ENCODE results near the gene PRSS50. TPM values are rescaled to one million over a fixed set of nuclear protein-coding genes. Genes with fewer than 3 reads are reported as not detected.
A peak's percentile ranks its signal among the peaks of the same experiment; 100 is the strongest.

Gene PRSS50
- total RNA-seq, 2 donors from 2014 or later = not detected

DNA sequence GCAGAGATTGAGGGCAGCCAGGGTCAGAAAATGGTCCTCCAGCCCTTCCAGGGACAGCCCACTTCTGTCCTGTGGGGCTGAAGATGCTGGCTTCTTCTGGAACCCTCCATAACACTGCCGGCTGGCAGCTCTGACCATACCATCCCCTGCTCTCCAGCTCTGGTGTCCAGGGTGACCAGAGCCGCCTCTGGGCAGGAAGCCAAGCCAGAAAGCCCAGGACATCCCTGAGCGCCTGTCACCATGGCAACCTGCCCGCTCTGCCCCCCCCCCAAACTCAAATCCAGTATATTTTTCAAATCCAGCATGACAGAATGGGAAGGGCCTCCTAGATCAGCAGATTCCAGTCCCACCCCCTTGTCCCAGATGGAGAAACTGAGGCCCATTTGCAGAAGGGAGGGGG, 16.9 kb downstream of the PRSS50 start:
- Mint-ChIP-seq H3K4me1 (peaks cover 26% of the 10 kb centered on the region), H3K27ac (no peak overlapping the region), H3K36me3 (ENCODE audit: low read depth) (no peaks in the 10 kb centered on the region), H3K4me3 (peak overlapping the region; percentile 64), H3K27me3 (no peaks in the 10 kb centered on the region)
- no peak for ATAC-seq
- no peaks in the 10 kb centered on the region for H3K9me3 ChIP-seq (ENCODE audit: control insufficient read depth, low read length, poor library complexity, severe bottlenecking)
- no peak for DNase-seq

GRCh38 chr3:46699676-46700523, 17.8 kb downstream of the PRSS50 start:
- Mint-ChIP-seq H3K27ac (no peak overlapping the region), H3K4me3 (no peak overlapping the region), H3K36me3 (ENCODE audit: low read depth) (no peaks in the 10 kb centered on the region), H3K4me1 (peaks cover 32% of the 10 kb centered on the region), H3K27me3 (no peaks in the 10 kb centered on the region)
- no peaks in the 10 kb centered on the region for H3K9me3 ChIP-seq (ENCODE audit: control insufficient read depth, low read length, poor library complexity, severe bottlenecking)
- DNase-seq (no peak), ATAC-seq (no peak)

GRCh38 chr3:46695962-46696894, 21.4 kb downstream of the PRSS50 start:
- H3K27ac Mint-ChIP-seq = peak overlapping the region; percentile 83
- no peaks in the 10 kb centered on the region for H3K36me3 Mint-ChIP-seq (ENCODE audit: low read depth)
- H3K4me1 Mint-ChIP-seq = peaks cover 42% of the 10 kb centered on the region
- H3K27me3 Mint-ChIP-seq = no peaks in the 10 kb centered on the region
- no peak for ATAC-seq
- DNase-seq = no peak
- H3K4me3 Mint-ChIP-seq = peak overlapping the region; percentile 92
- no peaks in the 10 kb centered on the region for H3K9me3 ChIP-seq (ENCODE audit: control insufficient read depth, low read length, poor library complexity, severe bottlenecking)

GRCh38 chr3:46695177-46695961, 22.3 kb downstream of the PRSS50 start:
- peak overlapping the region; percentile 83 for H3K27ac Mint-ChIP-seq
- H3K27me3 Mint-ChIP-seq = no peaks in the 10 kb centered on the region
- peak in 1 of 3 donors; percentile 24 for DNase-seq
- no peaks in the 10 kb centered on the region for H3K36me3 Mint-ChIP-seq (ENCODE audit: low read depth)
- peaks cover 49% of the 10 kb centered on the region for H3K4me1 Mint-ChIP-seq
- H3K9me3 ChIP-seq (ENCODE audit: control insufficient read depth, low read length, poor library complexity, severe bottlenecking) = no peaks in the 10 kb centered on the region
- peak overlapping the region; percentile 92 for H3K4me3 Mint-ChIP-seq
- ATAC-seq = peak; percentile 30

DNA sequence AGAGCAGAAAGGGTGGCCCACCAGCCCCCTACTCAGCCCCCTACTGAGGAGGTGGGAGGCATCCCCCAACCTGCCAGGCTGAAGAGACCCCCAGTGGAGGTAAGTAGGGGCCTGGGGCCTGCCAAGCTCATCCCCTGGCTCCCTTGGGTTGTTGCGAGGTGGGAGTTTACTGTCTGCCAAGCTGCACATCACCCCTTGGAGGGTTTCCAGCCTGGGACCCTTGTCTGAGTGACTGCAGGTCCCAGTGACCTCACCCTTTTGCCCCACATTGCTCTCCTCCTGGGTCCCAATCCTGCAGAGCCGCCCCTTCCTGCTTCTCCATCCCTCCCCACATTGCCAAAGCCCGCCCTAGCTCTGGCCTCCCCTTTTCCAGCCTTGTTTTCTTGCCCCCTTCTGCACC, 23.1 kb downstream of the PRSS50 start:
- Mint-ChIP-seq H3K4me1 (peaks cover 54% of the 10 kb centered on the region), H3K36me3 (ENCODE audit: low read depth) (no peaks in the 10 kb centered on the region), H3K4me3 (peak overlapping the region; percentile 92), H3K27ac (peak overlapping the region; percentile 83), H3K27me3 (no peaks in the 10 kb centered on the region)
- ATAC-seq (no peak), DNase-seq (no peak)
- H3K9me3 ChIP-seq (ENCODE audit: control insufficient read depth, low read length, poor library complexity, severe bottlenecking) = no peaks in the 10 kb centered on the region

DNA sequence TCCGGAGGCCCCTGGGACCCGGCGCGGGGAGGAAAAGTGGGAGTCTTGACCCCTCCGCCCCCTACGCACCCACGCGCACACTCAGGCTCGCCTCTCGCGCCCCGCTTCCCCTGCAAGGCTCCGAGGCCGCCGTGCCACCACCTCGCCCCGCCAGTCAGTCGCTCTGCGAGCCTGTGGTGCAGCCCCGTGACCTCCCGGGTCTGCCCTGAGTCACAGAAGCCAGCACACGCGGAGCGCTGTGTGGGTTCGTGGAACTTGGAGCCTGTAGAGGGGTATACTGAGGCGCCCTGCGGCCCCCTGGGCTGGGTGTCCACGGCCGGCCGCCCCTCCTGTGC, 23.8 kb downstream of the PRSS50 start:
- H3K27me3 Mint-ChIP-seq = no peaks in the 10 kb centered on the region
- peaks cover 53% of the 10 kb centered on the region for H3K4me1 Mint-ChIP-seq
- H3K4me3 Mint-ChIP-seq = peak overlapping the region; percentile 92
- ATAC-seq (peak; percentile 55), DNase-seq (peak in 1 of 3 donors; percentile 22)
- no peaks in the 10 kb centered on the region for H3K9me3 ChIP-seq (ENCODE audit: control insufficient read depth, low read length, poor library complexity, severe bottlenecking)
- H3K27ac Mint-ChIP-seq = peak overlapping the region; percentile 60
- no peaks in the 10 kb centered on the region for H3K36me3 Mint-ChIP-seq (ENCODE audit: low read depth)

- peak; percentile 85 for ATAC-seq
- Mint-ChIP-seq H3K27me3 (no peaks in the 10 kb centered on the region), H3K36me3 (ENCODE audit: low read depth) (no peaks in the 10 kb centered on the region), H3K27ac (peak within 1 kb of the TSS; percentile 78), H3K4me1 (peaks cover 53% of the 10 kb centered on the region), H3K4me3 (peak within 1 kb of the TSS; percentile 92)
- DNase-seq = peak; percentile 63 to 80 (median 78)
- no peaks in the 10 kb centered on the region for H3K9me3 ChIP-seq (ENCODE audit: control insufficient read depth, low read length, poor library complexity, severe bottlenecking)
Measured at GRCh38 chr3:46693038-46693891, 24.4 kb downstream of the PRSS50 start, which contains the start of gene ALS2CL. TSS of gene ALS2CL (minus strand) at chr3:46693679. CDS start at chr3:46689440, 4,239 bp downstream.

- no peak for DNase-seq
- H3K27me3 Mint-ChIP-seq = no peaks in the 10 kb centered on the region
- no peaks in the 10 kb centered on the region for H3K9me3 ChIP-seq (ENCODE audit: control insufficient read depth, low read length, poor library complexity, severe bottlenecking)
- H3K27ac Mint-ChIP-seq = peak overlapping the region; percentile 78
- peak overlapping the region; percentile 92 for H3K4me3 Mint-ChIP-seq
- no peaks in the 10 kb centered on the region for H3K36me3 Mint-ChIP-seq (ENCODE audit: low read depth)
- H3K4me1 Mint-ChIP-seq = peaks cover 51% of the 10 kb centered on the region
- ATAC-seq = no peak
Measured at GRCh38 chr3:46692566-46692990, 25.1 kb downstream of the PRSS50 start.

DNA sequence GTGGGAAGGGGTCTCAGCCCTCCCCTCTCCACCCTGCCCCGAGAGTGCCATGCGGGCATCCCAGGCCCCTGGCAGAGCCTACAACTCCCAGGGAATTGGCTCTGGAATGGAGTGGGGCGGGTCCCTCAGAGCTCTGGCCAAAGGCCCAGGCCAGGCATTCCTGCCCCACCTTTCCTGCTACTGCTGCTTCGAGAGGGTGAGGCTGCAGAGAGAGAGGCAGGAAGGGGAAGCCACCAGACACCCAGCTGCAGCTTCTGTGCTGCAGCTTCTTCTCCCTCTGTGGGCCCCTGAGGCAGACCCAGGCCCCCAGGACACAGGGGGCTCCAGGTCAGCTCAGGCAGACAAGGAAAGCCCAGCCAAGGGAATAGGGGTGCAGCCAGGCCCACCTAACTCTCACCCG, 26.9 kb downstream of the PRSS50 start:
- Mint-ChIP-seq H3K4me1 (peaks cover 41% of the 10 kb centered on the region), H3K4me3 (peak overlapping the region; percentile 92), H3K27me3 (no peaks in the 10 kb centered on the region), H3K36me3 (ENCODE audit: low read depth) (peaks cover 1% of the 10 kb centered on the region), H3K27ac (peak overlapping the region; percentile 81)
- DNase-seq = no peak
- H3K9me3 ChIP-seq (ENCODE audit: control insufficient read depth, low read length, poor library complexity, severe bottlenecking) = no peaks in the 10 kb centered on the region
- ATAC-seq = no peak

- Mint-ChIP-seq H3K4me1 (peaks cover 11% of the 10 kb centered on the region), H3K36me3 (ENCODE audit: low read depth) (peaks cover 8% of the 10 kb centered on the region), H3K4me3 (no peak overlapping the region), H3K27me3 (no peaks in the 10 kb centered on the region), H3K27ac (no peak overlapping the region)
- ATAC-seq = no peak
- H3K9me3 ChIP-seq (ENCODE audit: control insufficient read depth, low read length, poor library complexity, severe bottlenecking) = no peaks in the 10 kb centered on the region
- DNase-seq = no peak
Measured at GRCh38 chr3:46685446-46685845, 32.2 kb downstream of the PRSS50 start.

GRCh38 chr3:46684891-46685290, 32.8 kb downstream of the PRSS50 start:
- DNase-seq = no peak
- H3K4me3 Mint-ChIP-seq = no peak overlapping the region
- ATAC-seq = no peak
- no peaks in the 10 kb centered on the region for H3K27me3 Mint-ChIP-seq
- peaks cover 10% of the 10 kb centered on the region for H3K36me3 Mint-ChIP-seq (ENCODE audit: low read depth)
- H3K9me3 ChIP-seq (ENCODE audit: control insufficient read depth, low read length, poor library complexity, severe bottlenecking) = no peaks in the 10 kb centered on the region
- H3K27ac Mint-ChIP-seq = no peak overlapping the region
- H3K4me1 Mint-ChIP-seq = peaks cover 7% of the 10 kb centered on the region

DNA sequence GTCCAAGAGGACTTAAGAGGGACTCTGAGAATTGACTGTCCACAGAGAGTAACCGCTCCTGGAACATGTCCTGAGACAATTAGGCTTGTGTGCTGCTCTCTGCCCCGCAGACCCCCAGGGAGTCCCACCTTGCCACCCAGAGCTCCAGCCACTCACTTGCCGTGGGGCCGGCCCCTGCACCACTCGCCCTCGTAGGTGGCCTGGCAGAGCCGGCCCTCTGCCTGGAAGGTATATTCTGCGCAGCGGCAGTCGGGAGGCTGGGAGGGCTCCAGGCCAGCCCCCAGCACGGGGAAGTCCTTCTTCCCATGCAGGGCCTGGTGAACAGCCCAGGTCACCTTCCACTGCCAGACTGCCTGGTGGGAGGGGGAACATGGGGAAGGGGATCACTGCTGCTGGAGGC, 34.7 kb downstream of the PRSS50 start:
- DNase-seq (no peak), ATAC-seq (no peak)
- Mint-ChIP-seq H3K4me3 (no peak overlapping the region), H3K27ac (no peak overlapping the region), H3K36me3 (ENCODE audit: low read depth) (peaks cover 12% of the 10 kb centered on the region), H3K4me1 (peaks cover 5% of the 10 kb centered on the region), H3K27me3 (no peaks in the 10 kb centered on the region)
- no peaks in the 10 kb centered on the region for H3K9me3 ChIP-seq (ENCODE audit: control insufficient read depth, low read length, poor library complexity, severe bottlenecking)
